HG03521 (cell line): Measurements from ENCODE around the gene TBC1D14.
"Not testable (repeated sequence)": the region's sequence is repeated elsewhere in the genome, so short reads cannot be mapped to it uniquely, and the experiment has no call there.

Experiments used
- ATAC-seq: cut with Tn5 transposase; IDR thresholded peaks from one replicate; pipeline ENCODE4 v1.9.1; 2021; ENCODE audit warnings: mild to moderate bottlenecking, moderate library complexity; ENCODE audit not compliant: unreplicated experiment

TBC1D14 gene

DNA sequence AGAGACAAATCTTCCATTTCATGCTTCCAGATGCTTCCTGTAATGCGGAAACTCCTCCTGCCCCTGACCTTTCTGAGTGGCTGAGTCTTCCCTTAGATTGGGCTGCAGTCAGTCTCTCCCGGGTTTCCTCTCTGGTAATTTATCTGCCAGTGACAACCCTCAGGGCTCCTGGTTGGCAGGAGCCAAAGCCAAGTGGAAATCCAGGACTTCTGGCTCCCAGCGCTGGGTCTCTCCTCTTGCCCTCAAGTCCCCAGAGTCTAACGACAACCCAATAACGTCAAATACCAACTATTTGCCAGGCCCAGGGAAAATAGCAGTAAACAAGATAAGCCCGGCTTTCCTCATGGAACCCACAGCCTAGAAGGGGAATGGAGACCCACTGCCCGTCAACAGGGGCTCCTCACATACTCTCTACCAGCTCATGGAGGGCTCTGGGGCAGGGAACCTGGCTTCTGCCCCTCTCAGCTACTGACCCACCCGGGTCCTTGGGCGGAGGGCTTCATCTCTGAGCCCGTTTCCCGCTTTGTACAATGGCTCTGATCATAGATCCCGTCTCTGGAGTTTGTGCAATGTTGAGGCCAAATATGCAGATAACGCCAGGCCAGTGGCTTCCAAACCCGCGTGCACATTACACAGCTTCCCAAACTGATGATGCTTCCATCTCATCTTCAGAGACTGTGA is 1.1 kb upstream of the TBC1D14 start:
- no peak for ATAC-seq

DNA sequence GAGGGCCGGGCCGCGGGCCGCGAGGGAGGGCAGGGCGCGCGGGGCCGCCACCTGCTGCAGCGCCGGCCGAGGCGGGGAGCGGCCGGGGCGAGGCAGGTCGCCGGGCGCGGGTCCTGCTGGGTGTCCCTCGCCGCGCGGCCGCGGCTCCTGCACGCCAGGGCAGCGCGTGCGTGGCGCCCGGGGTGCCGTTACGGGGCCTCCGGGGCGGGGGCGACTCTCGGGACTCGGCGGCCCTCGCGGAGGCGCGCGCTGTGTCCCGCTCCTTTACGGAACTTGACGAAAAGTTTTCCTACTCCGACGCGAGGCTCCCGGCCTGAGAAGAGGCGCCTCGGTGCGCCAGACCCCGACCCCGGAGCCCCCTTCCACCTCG is 329 bp downstream of the TBC1D14 start:
- peak; percentile 33 for ATAC-seq

DNA sequence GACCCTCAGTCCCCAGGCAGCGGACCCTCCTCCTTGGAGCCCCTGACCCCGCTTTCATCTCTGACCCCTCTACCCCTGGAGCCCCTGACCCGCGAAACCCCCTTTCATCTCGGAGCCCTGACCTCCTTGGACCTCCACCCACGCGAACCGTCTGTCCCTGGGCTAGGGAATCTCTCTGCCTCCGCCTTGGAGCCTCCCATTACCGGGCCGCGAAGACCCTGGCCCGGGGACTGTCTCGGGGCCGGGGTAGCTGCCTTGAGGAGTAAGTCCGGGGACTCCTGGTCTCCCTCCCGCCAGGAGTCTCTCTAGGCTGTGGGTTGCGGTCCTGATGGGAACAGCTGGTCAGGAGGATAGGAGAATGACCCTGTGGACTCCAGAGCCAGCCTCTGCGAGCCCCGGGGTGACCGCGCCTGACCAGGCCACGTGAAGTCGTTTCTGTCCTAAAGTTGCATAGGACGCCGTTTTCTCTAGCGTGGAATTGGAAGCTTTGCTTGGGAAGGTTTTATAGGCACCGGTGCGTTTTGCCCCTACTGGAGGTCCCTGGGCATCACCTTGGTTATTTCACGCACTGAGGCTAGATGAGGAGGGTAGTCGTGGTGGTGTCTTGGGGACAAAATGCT is 824 bp downstream of the TBC1D14 start:
- ATAC-seq, result no peak

DNA sequence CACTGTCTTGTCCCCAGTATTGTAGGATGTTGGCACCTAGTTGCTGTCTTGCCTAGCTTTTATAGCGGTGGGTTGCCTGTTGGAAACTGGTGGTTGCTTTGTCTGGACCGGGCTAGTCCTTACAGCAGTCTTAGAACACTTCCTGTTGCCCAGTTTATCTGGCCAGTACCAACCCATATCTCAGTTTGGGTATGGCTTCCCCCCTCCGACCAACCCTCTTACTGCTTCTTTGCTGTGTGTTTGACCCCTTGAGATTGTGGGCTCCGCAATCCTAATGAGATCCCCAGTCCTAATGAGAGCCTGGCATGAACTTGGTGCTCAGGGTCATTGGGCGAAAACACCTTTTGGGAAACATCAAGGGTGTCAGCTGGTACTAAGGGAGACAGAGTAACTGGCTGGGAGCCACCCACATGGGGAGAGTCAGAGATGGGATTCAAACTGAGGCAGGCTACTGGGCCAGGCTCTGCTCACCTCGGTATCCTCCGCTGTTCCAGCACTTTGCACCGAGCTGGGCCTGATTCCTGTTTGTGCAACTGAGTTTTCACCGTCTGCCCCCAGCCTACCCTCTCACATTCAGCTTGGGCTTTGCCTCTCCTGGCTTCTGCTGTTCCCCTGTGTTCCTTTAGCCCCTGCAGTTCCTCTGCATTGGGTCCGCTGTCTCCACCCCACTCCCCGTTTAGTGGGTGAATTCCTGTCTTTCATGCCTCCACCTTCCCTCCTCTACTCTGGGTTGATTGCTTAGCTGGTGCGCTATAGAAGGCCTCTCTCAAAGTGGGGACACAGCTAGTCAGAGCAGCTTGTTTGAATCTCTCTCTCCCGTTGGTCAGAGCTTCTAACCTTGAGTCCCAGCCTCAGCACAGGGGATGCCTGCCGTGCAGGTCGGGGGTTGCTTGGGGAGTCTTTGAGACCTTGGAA is 1.6 kb downstream of the TBC1D14 start:
- no peak for ATAC-seq

GRCh38 chr4:6911917-6912316 is 2.3 kb downstream of the TBC1D14 start:
- not testable (repeated sequence) for ATAC-seq

GRCh38 chr4:6912441-6912840 is 2.8 kb downstream of the TBC1D14 start:
- no peak for ATAC-seq

DNA sequence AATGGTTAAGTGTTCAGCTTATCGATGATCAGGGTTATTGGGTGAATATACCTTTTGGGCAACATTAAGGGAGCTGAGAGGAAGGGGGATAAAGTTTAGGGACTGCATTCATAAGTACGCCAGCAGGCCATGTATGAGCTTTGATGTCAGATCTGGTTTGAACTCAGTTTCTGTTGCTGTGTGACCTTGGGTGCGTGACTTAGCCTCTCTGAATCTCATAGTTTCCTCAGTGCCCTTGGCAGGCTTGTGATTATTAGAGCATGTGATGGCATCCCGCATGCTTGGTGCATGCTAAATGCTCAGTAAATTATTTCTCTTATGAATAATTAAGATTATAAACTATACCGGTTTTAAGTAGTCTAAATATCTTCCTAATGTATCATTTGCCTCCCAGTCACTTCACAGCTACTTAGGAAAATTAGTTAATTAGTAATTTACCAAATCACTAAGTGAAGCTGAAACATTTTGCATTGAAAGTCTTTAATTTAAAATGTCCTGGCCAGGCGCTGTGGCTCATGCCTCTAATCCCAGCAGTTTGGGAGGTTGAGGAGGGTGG is 3.8 kb downstream of the TBC1D14 start:
- no peak for ATAC-seq

DNA sequence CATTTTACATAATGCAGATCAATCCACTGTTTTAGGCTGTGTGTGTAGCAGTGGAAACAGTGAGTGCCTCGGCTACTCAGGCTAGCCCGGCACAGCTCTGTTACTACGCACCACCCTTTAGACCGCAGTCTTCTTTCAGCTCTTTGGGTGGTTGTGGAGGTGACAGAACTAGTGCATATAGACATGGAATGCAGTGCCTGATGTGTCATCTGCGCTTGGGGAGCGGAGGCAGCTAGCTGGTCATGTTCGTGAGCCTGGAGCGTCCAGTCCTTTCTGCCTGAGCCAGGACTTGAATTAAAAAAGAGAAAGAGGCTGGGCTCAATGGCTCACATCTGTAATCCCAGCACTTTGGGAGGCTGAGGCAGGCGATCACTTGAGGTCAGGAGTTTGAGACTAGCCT is 4.8 kb downstream of the TBC1D14 start:
- ATAC-seq, result no peak

GRCh38 chr4:6915041-6916005 is 5.7 kb downstream of the TBC1D14 start:
- no peak for ATAC-seq

GRCh38 chr4:6916069-6916586 is 6.5 kb downstream of the TBC1D14 start:
- no peak for ATAC-seq

DNA sequence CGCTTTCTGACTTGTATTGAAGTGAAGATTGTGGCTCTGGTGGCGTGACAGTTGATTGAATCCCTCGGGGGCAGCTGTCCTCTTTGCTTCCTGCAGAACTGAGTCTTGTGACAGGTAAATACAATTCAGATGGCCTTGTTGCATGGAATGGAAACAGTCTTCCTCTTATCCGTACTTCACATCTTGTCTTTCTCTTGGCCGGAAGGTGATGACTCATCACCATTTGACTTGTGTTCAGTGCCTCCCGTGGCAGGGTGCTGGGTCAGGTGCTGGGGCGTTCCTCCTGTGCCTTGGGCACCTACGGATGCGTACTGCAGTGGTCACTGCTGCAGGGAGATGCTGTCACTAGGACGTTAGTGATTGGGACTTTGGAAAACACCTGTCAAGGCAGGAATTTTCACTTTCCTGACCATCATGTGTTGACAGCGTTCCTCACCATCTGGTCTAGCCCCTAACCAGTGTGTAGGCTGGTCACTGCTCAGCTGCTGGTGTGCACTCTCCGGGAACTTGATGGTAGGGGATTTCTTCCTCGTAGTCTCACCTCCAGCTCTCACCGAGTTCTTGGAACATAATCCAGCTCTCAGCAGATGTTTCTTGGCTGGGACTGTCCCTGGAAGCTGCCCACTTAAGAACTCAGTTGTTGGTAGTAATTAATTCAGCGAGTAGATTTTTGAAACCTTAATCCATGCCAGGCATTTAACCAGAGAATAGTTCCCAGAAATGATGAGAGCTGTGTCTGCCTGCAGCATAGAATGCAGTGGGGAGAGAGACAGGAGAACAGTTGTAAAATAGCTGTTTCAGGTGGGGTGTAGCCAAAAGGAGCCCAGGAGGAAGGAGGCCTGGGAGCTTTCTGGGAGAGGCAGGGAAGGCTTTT is 7.2 kb downstream of the TBC1D14 start:
- ATAC-seq, result no peak

- ATAC-seq, result peak; percentile 85
These were observed 8.0 kb downstream of the TBC1D14 start for GRCh38 chr4:6917461-6918271.

DNA sequence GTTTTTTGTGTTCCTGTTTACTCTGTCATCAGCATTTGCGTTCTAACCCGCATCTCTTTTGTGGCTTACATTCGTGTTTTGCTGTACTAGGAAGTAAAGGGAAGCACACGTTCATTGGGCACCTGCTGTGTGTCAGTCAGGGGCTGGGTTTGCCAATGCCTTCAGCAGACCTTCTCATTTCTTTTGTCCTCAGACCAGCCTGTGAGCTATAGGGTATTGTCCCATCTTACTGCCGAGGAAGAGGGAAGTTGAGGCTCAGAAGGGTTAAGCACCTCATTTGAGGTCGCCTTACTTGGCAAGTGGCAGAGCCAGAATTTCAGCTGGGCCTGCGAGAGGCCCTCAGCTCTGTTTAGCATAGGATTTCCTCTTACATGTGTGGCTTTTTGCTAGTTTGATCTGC is 8.7 kb downstream of the TBC1D14 start:
- ATAC-seq, result no peak

- ATAC-seq, result no peak
These were observed 10.5 kb downstream of the TBC1D14 start for GRCh38 chr4:6920171-6920570.

DNA sequence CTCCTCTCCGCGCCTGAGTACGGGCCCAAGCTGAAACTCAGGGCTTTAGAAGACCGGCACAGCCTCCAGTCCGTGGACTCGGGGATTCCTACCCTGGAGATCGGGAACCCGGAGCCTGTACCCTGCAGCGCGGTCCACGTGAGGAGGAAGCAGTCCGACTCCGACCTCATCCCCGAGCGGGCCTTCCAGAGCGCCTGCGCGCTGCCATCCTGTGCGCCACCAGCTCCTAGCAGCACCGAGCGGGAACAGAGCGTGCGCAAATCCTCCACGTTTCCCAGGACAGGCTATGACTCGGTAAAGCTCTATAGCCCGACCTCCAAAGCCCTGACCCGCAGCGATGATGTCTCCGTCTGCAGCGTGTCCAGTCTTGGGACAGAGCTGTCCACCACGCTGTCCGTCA is 13.9 kb downstream of the TBC1D14 start:
- no peak for ATAC-seq

DNA sequence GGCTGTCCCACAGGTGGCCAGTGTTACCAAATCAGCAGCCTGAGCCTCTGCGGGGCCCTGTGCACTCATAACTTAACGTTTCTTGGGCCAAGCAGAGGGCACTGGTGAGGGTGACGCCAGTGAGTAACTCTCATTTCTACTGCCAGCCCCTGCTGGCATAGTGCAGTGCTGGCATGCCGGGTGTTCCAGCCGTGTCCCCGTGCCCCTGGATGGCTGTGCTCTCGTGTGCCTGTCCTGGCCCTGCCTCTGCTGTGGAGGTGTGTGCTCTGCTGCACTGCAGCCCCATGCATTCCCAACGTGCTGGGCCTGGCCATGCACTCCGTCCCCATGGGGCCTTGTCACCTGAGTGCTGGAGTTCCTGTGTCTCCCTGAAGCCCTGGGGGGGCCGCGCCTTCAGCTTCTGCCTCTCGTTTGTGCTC is 14.7 kb downstream of the TBC1D14 start:
- no peak for ATAC-seq

- ATAC-seq, result no peak
These were observed 15.8 kb downstream of the TBC1D14 start for GRCh38 chr4:6925357-6925836.

- ATAC-seq, result no peak
These were observed 16.5 kb downstream of the TBC1D14 start for GRCh38 chr4:6926081-6926480.
